ENCODE data around the gene UTY.

The UTY gene

DNA sequence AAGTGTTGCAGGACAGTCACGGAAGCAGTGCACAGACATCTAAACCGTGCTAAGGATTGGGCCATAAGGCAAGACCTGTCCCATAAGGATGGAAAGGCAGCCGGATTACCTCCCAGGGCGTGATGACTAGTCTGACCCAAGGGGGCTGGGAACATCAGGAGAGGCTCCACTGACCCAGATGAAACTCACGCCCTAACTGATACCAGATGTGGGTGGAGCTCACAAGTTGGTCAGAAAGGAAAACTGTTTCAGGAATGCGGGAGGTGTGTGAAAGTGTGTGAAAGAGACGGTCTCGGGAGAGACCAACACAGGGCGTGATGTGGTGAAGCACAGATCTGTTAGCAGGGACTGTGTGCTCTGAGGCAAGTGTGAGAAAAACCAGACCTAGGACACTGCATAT lies 140.5 kb downstream of the UTY start:
- TF ChIP-seq, protein P1, sequence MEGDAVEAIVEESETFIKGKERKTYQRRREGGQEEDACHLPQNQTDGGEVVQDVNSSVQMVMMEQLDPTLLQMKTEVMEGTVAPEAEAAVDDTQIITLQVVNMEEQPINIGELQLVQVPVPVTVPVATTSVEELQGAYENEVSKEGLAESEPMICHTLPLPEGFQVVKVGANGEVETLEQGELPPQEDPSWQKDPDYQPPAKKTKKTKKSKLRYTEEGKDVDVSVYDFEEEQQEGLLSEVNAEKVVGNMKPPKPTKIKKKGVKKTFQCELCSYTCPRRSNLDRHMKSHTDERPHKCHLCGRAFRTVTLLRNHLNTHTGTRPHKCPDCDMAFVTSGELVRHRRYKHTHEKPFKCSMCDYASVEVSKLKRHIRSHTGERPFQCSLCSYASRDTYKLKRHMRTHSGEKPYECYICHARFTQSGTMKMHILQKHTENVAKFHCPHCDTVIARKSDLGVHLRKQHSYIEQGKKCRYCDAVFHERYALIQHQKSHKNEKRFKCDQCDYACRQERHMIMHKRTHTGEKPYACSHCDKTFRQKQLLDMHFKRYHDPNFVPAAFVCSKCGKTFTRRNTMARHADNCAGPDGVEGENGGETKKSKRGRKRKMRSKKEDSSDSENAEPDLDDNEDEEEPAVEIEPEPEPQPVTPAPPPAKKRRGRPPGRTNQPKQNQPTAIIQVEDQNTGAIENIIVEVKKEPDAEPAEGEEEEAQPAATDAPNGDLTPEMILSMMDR (IDR thresholded peaks at IDR 0.05; ENCODE audit: low read depth, low read length), result no peak
- no peak for DNase-seq (ENCODE audit: extremely low read depth, low read depth)

DNA sequence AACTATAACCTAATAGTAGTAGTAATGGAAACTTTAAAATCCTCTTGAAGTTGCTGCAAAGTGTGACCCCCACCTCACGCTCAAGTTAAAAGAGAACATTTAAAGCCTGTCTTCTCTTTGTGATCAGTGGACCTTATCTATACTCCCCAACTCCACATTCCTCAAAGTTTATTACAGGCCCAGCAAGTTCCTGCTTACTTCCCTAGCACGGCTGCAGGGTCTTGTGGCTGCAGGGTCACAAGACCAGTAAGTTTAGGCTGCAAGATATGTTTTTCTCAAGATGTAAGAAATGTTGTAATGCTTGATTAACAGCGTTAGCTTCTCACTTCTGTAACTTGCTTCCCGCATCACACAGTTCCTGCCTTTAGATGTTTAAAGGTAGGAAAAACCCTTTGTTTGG lies 141.1 kb downstream of the UTY start:
- no peak for DNase-seq (ENCODE audit: extremely low read depth, low read depth)
- TF ChIP-seq, protein P1 (IDR thresholded peaks at IDR 0.05; ENCODE audit: low read depth, low read length), result no peak

DNA sequence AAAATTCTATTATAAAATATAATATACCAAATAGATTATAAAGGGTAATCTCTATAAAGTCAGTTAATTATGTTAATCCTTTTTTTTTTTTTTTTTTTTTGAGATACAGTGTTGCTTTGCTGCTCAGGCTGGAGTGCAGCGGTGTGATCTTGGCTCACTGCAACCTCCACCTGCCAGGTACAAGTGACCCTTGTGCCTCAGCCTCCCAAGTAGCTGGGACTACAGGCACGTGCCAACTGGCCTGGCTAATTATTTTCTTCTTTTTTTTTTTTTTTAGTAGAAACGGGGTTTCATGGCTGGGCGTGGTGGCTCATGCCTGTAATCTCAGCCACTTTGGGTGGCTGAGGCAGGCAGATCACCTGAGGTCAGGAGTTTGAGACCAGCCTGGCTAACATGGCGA lies 141.9 kb downstream of the UTY start:
- TF ChIP-seq, protein P1 (IDR thresholded peaks at IDR 0.05; ENCODE audit: low read depth, low read length), result no peak
- no peak for DNase-seq (ENCODE audit: extremely low read depth, low read depth)

DNA sequence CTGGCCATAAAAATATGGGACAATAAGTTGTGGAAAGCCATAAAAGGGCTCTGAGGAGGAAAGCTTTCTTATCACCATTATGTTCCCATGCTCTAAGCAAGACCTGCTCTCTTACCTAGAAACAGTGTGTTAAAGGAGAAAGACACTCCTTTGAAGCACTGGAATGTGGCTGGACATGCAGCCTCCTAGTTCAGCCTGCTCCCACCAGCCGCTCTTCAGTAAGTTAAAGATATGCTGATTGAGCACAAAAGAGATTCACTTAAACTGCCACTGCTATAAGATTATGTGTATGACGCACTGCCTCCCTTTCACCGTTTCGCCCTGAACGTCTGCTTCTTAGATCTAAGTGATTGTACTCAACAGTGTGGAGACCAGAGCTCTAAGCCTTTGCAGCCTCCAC lies 146.0 kb downstream of the UTY start:
- DNase-seq (ENCODE audit: extremely low read depth, low read depth), result no peak
- TF ChIP-seq, protein P1 (IDR thresholded peaks at IDR 0.05; ENCODE audit: low read depth, low read length), result no peak

DNA sequence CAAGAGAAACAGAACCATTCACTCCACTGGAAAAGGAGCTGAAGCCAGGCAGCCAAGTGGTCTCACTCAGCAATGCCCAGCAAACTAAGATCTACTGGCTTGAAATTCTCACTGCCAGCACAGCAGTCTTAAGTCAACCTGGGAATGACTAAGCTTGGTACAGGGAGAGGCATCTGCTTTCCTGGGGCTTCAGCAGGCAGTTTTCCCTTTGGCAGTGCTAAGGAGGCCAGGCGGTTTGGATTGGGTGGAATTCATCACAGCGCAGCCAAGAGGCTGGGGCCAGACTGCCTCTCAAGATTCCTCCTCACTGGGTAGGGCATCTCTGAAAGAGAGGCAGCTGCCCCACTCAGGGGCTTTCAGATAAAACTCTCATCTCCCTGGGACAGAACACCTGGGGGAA lies 149.2 kb downstream of the UTY start:
- DNase-seq (ENCODE audit: extremely low read depth, low read depth), result no peak
- TF ChIP-seq, protein P1 (IDR thresholded peaks at IDR 0.05; ENCODE audit: low read depth, low read length), result no peak

DNA sequence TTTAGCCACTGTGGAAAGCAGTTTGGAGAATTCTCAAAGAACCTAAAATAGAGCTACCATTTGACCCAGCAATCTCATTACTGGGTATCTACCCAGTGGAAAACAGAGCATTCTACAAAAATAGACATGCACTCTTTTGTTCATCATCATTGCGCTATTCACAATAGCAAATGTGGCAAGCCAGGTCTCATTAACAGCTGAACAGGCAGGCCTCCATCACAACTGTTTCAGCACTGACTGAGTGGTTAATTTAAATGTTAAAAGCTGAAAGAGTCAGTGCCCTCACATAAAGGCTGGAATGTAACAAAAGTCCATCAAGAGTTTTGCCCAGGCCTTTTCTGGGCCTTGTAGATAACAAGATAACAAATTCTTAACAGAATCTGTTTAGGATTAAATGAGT lies 166.9 kb downstream of the UTY start:
- TF ChIP-seq, protein P1 (IDR thresholded peaks at IDR 0.05; ENCODE audit: low read depth, low read length), result no peak

DNA sequence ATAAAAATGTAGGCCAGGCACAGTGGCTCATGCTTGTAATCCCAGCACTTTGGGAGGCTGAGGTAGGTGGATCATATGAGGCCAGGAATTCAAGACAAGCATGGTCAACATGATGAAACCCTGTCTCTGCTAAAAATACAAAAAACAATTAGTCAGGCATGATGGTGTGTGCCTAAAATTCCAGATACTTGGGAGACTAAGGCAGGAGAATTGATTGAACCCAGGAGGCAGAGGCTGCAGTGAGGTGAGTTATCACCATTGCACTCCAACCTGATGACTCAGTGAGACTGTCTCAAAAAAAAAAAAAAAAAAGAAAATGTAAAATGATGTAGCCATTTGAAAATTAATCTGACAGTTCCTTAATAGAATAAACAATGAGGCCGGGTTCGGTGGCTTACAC lies 171.9 kb downstream of the UTY start:
- TF ChIP-seq, protein P1 (IDR thresholded peaks at IDR 0.05; ENCODE audit: low read depth, low read length), result no peak
- no peak for DNase-seq (ENCODE audit: extremely low read depth, low read depth)

More for the DNA sequence above, 166.9 kb downstream of the UTY start:
- no peak for DNase-seq (ENCODE audit: extremely low read depth, low read depth)

Data from AG09319 (cell line).